Fibroblast of villous mesenchyme (primary cell): Measurements from ENCODE around the gene BCL7A. TPM values are rescaled to one million over a fixed set of nuclear protein-coding genes. Genes with fewer than 3 reads are reported as not detected.
A peak's percentile ranks its signal among the peaks of the same experiment; 100 is the strongest.

ENCODE experiments used
- DNase-seq: peaks from one replicate; pipeline ENCODE4 v3.0.0-alpha.2; 2010; ENCODE audit warnings: low read depth
- H3K4me3 ChIP-seq: 2 replicates; pipeline ENCODE4 v1.5.1; 2011; ENCODE audit warnings: low read depth, mild to moderate bottlenecking, low read length
- CTCF ChIP-seq: IDR thresholded peaks from 2 replicates; pipeline ENCODE4 v1.5.1; 2012; ENCODE audit warnings: low read depth, mild to moderate bottlenecking, low read length; ENCODE audit not compliant: insufficient read depth
- total RNA-seq: library from RNA; depleted of rRNA; stranded (reverse); fragments of >200 nt; gene quantifications from 2 replicates; pipeline ENCODE4 v1.2.3, GENCODE V29; 2012

BCL7A gene
- total RNA-seq, 1 donor, result 3.9 TPM

- TF ChIP-seq CTCF, result no peak
- H3K4me3 ChIP-seq, result no peak overlapping the region
- peak; percentile 100 for DNase-seq
Observed at GRCh38 chr12:122090759-122091515, 69.3 kb downstream of the BCL7A start.

- DNase-seq, result no peak
- H3K4me3 ChIP-seq, result no peak overlapping the region
- TF ChIP-seq CTCF, result no peak
Observed at GRCh38 chr12:122093098-122093883, 71.6 kb downstream of the BCL7A start.

- H3K4me3 ChIP-seq, result no peak overlapping the region
- TF ChIP-seq CTCF, result no peak
- no peak for DNase-seq
Observed at GRCh38 chr12:122094137-122094734, 72.6 kb downstream of the BCL7A start.

GRCh38 chr12:122094735-122095631, 73.3 kb downstream of the BCL7A start:
- no peak for DNase-seq
- TF ChIP-seq CTCF, result no peak
- no peak overlapping the region for H3K4me3 ChIP-seq

GRCh38 chr12:122096014-122096413, 74.3 kb downstream of the BCL7A start:
- no peak for TF ChIP-seq CTCF
- DNase-seq, result no peak
- no peak overlapping the region for H3K4me3 ChIP-seq

- no peak overlapping the region for H3K4me3 ChIP-seq
- DNase-seq, result peak; percentile 69
- no peak for TF ChIP-seq CTCF
Observed at GRCh38 chr12:122096591-122097149, 75.0 kb downstream of the BCL7A start.
